Measurements from ENCODE around the gene SMYD3.
"Not testable (repeated sequence)": the region's sequence is repeated elsewhere in the genome, so short reads cannot be mapped to it uniquely, and the experiment has no call there.

SMYD3 gene

GRCh38 chr1:246081138-246081702 is 425.9 kb downstream of the SMYD3 start:
- in situ Hi-C loops (cut with MboI; ENCODE audit: low sequenced_read_pairs) = no loop called here

DNA sequence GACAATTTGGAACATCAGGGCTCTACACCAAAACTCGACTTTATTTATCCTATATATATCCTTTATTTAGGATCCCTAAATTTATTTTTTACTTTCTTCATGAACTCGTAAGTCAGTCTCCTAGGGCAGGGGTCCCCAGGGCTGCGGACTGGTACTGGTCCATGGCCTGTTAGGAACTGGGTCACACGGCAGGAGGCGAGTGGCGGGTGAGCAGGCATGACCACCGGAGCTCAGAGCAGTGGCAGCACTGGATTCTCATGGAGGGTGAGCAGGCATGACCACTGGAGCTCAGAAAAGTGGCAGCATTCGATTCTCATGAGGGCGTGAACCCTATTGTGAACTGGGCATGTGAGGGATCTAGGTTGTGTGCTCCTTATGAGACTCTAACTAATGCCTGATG is 427.0 kb downstream of the SMYD3 start:
- in situ Hi-C loops (cut with MboI; ENCODE audit: low sequenced_read_pairs) = no loop called here

GRCh38 chr1:246078888-246079252 is 428.2 kb downstream of the SMYD3 start:
- in situ Hi-C loops (cut with MboI; ENCODE audit: low sequenced_read_pairs) = no loop called here

- in situ Hi-C loops (cut with MboI; ENCODE audit: low sequenced_read_pairs) = no loop called here
Measured at GRCh38 chr1:246078126-246078887, 428.8 kb downstream of the SMYD3 start.

DNA sequence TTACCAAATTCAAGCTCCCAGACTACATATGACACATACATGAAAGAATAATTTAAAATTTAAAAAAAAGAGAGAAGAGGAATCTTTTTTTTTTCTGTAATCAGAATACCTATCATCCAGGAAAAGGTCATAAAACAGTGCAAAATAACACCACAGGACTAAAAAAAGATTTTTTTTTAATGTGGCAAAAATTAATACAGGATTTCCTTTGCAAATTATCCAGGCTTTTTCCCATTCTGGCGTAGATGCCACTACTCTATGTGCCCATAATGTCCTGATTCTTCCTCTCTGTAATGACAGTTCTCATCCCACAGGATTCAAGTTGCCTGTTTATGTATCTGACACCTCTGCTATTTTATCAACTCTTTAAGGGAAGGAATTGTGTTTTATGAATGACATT is 429.6 kb downstream of the SMYD3 start:
- in situ Hi-C loops (cut with MboI; ENCODE audit: low sequenced_read_pairs) = no loop called here

DNA sequence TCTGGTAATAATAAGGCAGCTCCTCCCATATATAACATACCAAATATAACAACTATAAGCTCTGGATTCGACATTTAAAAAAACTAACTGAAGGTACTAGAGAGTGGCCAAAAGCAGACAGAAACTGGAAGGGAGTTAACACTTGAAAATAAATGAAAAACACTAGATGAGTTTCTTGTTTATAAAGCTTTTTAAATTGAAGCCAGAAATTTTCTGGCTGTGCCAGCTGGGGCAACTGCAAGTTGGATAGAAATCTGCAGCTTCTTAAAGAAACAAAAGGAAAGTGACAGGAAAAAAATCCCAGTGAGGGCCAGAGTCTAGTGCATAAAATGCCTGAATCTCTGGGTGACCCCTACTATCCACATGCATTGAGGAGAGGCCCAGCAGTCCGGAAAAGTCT is 432.7 kb downstream of the SMYD3 start:
- in situ Hi-C loops (cut with MboI; ENCODE audit: low sequenced_read_pairs) = no loop called here

DNA sequence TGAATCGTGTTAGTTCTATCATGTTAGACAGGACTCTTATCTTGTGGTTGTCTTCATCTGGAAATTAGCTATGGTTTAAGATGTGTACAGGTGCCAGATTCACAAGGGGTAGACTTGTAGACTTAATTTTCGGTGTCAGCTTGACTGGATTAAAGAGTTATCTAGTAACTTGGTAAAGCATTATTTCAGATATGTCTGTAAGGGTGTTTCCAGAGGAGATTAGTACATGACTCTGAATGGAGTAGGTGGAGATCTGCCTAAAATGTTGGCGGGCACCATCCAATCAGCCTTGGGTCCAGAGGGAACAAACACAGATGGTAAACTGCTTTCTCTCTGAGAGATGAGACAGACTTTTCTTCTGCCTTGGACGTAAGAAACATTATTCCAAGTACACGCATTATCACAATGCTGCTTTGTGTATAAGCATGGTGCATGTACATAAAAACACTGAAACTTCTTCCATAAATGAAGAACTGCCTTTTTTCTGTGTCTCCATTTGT is 434.6 kb downstream of the SMYD3 start:
- in situ Hi-C loops (cut with MboI; ENCODE audit: low sequenced_read_pairs) = no loop called here

DNA sequence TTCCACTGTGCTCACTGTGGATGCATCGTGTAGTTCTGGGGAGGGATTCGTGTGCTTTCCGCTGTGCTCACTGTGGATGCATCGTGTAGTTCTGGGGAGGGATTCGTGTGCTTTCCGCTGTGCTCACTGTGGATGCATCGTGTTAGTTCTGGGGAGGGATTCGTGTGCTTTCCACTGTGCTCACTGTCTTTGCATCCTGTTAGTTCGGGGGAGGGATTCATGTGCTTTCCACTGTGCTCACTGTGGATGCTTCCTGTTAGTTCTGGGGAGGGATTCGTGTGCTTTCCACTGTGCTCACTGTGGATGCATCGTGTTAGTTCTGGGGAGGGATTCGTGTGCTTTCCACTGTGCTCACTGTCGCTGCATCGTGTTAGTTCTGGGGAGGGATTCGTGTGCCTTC is 435.1 kb downstream of the SMYD3 start:
- in situ Hi-C loops (cut with MboI; ENCODE audit: low sequenced_read_pairs) = not testable (repeated sequence)

DNA sequence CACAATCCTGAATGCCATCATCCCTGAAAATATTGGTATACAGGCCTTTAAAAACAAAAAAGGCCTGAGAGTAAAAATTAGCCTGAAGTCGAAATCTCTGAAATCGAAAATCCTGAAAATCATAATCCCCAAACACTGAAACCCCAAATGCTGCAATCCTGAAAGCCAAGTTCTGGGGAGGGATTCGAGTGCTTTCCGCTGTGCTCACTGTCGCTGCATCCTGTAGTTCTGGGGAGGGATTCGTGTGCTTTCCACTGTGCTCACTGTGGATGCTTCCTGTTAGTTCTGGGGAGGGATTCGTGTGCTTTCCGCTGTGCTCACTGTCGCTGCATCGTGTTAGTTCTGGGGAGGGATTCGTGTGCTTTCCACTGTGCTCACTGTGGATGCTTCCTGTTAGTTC is 435.5 kb downstream of the SMYD3 start:
- in situ Hi-C loops (cut with MboI; ENCODE audit: low sequenced_read_pairs) = not testable (repeated sequence)

DNA sequence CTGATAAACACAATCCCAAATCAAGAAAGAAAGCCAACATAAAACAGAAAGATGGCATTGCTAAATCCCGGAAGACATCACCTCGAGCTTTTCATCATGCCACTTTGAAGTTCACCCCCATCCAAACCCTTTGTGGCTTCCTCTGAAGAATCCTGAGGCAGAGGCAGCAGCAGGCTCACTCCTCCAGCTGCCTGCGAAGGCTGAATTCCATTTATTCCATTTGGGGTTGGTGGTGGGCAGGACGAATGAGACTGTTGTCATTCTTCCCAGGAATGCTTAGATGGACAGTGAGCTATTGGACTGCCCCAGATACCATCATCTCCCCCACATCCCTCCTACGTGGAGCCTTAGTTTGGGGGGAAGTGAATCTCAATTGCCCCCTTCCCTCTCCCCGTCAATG is 437.5 kb downstream of the SMYD3 start:
- in situ Hi-C loops (cut with MboI; ENCODE audit: low sequenced_read_pairs) = no loop called here

DNA sequence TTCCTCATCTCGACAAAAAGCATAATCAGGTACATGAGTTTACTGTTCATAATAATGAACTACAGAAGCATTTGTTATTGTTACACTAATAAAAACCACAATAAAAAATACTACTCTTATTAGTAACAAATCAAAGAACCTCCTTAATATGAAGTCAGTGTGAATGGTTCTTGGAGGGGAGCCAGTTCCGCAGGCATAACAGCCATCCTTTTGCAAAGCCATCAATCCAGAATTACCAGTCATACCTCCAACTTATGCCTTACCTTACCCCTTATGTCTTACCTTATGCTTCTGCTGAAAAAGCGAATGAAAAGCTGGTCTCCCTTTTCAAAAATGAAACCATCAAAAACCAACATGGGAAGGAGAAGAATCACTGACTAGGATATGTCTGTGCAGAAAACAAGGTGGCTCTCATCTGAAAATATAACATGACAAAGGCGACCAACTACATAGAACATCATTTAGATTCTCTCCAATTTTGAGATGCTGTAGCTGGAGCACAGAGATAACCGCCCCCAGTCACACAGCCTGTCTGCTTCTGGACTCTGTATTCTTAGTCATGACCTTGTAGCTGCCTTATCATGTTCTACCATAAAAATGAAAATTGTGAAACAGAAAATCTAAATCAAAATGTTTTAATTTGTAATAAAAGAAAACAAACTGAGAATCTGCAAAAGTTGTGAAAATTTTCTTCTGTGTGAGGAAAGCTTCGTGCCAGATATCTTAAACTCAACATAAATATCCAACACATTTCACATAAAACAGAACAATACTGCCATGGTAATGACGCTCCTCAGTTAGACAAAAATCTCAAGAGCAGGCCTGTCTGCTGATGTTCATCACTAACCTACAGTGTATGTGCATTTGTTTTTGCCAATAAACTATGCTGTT is 438.2 kb downstream of the SMYD3 start:
- in situ Hi-C loops (cut with MboI; ENCODE audit: low sequenced_read_pairs) = no loop called here

DNA sequence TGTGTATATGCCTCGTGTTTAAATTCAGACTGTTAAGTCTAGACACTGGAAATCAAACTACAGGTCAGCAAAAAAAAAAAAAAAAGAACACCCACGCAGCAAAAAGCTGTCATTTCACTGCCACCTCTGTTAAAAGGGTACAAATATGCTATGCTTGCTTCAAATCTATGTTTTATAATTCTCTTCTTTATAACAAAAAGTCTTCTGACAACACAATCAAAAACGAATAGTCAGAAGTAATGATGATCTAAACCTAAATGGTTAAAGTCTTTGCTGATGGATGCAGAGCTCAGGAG is 438.9 kb downstream of the SMYD3 start:
- in situ Hi-C loops (cut with MboI; ENCODE audit: low sequenced_read_pairs) = no loop called here

GRCh38 chr1:246067432-246068216 is 439.5 kb downstream of the SMYD3 start:
- in situ Hi-C loops (cut with MboI; ENCODE audit: low sequenced_read_pairs) = no loop called here

- in situ Hi-C loops (cut with MboI; ENCODE audit: low sequenced_read_pairs) = no loop called here
Measured at GRCh38 chr1:246066573-246066972, 440.5 kb downstream of the SMYD3 start.

DNA sequence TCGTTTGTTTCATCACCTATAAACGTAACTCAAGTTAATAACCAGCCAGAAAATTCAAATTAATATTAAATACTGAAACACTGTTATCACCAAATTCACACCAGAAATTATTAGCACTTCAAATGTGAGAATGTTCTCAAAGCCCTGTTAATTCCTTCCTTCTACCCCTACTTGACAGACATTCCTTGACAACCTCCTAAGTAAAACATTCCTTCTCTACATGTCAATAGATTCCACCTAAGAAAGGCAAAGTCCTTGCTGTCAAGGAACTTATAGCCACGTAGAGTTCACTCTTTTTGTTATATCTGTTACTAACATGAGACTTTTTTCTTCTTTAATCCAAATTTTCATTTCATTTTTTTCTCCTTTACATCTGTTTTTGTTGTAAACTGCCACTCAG is 441.5 kb downstream of the SMYD3 start:
- in situ Hi-C loops (cut with MboI; ENCODE audit: low sequenced_read_pairs) = no loop called here

DNA sequence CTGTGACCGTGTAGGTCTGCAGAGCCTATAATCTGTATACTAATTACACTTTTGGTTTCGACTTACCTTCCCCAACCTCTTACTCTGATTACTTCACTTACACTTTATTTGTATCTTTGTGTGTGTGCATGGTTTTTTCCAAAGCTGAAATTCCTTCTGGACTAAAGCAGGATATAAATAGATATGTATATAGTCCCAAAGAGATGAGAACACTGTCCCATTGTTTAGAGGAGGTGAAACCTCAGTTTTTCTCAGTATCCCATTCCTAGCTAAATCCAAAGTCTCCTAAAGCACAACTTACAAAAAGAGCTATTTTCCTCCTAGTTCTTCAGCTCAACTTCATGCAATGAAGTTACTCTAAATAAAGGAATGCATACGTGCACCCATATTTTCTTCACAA is 442.2 kb downstream of the SMYD3 start:
- in situ Hi-C loops (cut with MboI; ENCODE audit: low sequenced_read_pairs) = no loop called here

GRCh38 chr1:246063013-246063616 is 444.0 kb downstream of the SMYD3 start:
- in situ Hi-C loops (cut with MboI; ENCODE audit: low sequenced_read_pairs) = no loop called here

DNA sequence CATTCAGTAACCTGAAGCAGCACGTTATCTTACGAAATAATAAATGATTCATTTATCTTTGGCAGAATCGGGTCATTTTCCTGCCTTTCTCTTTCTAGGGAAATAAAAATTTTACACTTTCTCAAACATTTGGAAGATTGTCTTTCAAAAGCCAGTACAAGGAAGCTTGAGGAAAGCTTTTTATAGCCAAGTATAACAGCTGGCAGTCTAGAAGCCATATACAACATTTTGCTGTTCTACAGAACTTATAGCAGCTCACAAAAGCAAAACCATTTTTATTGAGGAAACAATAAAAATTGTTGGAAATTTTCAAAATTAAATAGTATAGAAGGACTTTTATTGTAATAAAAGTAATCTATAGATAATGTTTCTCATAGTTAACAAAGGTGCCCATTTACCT is 448.6 kb downstream of the SMYD3 start:
- in situ Hi-C loops (cut with MboI; ENCODE audit: low sequenced_read_pairs) = no loop called here

GRCh38 chr1:246052603-246053002 is 454.5 kb downstream of the SMYD3 start:
- in situ Hi-C loops (cut with MboI; ENCODE audit: low sequenced_read_pairs) = no loop called here

GRCh38 chr1:246051909-246052518 is 455.1 kb downstream of the SMYD3 start:
- in situ Hi-C loops (cut with MboI; ENCODE audit: low sequenced_read_pairs) = no loop called here
